Epidermal melanocyte (primary cell): ENCODE data around the gene IL31RA.
"Not testable (repeated sequence)": the region's sequence is repeated elsewhere in the genome, so short reads cannot be mapped to it uniquely, and the experiment has no call there.

ENCODE experiments used
- DNase-seq: peaks from one replicate; pipeline ENCODE4 v3.0.0; 2011; ENCODE audit warnings: low spot score; ENCODE audit not compliant: insufficient read length

Gene IL31RA

DNA sequence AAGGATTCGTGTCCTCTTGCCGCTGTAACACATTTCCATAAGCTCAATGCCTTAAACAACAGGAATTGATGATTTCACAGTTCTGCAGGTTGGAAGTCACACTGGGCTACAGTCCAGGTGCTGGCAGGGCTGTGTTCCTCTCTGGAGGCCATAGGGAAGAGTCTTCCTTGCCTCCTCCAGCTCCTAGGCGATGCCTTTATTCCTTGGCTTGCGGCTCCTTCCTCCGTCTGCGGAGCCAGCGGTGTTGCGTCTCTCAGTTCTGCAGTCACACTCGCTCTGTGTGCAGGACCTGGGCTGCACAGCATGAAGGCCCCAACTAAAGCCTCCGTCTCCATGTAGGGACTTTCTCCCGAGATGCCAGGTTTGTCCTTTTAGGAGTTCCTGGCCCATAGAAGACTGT lies 73.6 kb downstream of the IL31RA start:
- no peak for DNase-seq

- DNase-seq, result no peak
These were observed 74.0 kb downstream of the IL31RA start for GRCh38 chr5:55925181-55925580.

- no peak for DNase-seq
These were observed 74.6 kb downstream of the IL31RA start for GRCh38 chr5:55925712-55926111.

GRCh38 chr5:55926476-55926875 lies 75.3 kb downstream of the IL31RA start:
- no peak for DNase-seq

DNA sequence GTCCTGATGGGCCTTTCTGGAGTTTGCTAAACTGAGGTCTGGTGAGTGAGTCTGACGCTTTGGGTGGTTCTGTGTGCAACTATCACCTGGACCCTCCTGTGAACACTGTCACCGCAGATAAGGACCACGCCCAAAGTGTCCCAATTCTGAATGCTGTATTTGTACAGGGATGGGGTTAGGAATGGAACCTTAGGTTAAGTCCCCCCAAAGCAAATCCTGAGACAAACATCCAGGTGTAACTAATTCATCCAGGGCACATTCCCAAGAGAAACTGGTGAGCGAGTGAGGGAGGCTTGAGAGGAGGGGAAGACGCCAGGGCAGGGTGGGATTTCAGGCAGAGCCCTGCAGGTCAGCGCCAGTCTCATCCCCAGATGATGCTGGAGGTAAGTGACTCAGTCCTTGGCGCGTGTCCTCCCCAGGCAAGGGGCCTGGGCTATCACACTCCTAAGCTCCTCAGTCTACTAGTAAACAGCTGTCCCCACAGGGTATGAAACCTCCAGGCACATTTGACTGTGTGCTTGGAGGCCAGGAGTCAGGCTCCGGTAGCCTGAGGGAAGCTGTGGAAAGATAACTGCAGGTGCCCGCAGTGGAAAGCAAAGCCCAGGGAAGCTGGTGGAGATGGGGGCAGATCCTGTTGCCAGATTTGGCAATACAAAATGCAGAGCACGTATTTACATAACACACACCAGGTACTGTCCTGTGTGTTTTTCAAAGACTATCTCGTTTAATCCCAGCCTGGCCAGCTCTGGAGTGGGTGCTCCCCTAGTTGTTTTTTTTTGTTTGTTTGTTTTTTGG lies 76.9 kb downstream of the IL31RA start:
- DNase-seq, result no peak

DNA sequence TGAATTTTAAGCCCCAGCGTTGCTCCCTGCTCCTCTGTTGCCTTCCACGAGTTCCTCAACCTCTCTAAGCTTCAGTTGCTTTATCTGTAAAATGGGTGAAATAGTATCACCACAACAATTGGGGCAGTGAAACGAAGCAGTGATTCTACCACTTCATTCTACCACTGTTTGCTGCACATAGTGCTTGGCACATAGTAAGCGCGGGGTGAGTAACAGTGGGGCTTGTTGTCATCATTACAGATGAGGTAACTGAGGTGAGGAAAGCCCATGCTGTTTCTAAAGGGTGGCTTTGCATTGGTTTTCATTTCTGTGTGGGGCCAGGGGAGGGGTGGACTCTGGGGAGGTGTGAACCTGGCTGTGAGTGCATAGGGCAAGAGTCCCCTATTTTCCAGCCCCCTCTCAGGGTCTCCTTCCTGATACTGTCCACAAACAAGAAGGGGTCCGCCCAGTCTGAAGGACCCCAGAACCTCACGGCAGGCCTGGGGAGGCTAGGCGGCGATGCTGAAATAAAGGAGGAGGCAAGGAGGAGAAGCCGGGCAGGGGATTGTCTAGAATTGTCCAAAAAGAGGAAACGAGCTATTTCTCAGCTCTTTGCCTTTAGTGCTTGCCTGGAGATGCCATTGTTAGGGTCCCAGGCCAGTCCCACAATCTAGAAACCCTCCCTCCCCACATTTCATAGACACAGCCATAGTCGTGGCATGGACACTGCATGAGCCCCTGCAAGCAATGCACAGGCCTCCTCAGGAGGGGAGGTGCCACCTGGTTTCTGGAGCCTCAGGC lies 78.1 kb downstream of the IL31RA start:
- no peak for DNase-seq

GRCh38 chr5:55932700-55933099 lies 81.5 kb downstream of the IL31RA start:
- no peak for DNase-seq

GRCh38 chr5:55933377-55934114 lies 82.4 kb downstream of the IL31RA start:
- DNase-seq, result no peak

GRCh38 chr5:55934115-55934613 lies 83.0 kb downstream of the IL31RA start:
- DNase-seq, result no peak

DNA sequence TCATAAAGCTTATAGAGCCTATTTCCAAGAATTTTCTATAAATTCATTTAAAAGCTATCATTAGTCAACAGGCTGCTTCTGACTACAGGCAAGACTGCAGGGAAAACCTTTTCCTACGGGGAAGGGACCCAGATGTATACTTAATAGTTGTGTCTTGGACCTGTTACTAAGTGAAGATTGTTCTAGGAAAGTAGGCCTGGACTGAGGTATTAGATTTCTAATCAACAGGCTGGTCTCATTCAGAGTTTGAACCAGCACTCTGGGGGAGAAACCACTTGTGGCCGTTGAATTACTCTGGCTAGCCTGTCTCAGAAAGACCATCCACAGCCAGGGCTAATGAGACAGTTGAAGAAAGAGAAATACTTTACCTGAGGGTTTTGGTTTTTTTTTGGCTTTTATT lies 83.6 kb downstream of the IL31RA start:
- no peak for DNase-seq

DNA sequence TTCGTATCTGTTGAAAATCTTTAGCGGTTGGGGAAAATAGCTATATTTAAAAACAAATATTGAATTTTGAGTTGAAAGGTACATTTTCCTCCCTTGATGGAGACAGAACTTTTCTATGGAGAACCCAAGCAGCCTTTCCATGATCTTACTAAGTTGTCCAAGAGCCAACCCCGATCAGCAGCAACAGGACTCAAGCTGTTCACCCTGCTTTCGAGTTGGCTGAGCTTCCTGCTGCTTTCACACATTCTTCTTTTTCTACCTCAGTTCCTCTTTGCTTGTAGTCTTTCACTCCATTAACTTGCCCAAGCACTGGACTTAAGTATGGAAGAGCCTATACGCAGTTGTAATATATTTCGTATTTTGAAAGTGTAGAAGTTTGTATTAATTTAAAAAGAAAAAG lies 84.2 kb downstream of the IL31RA start:
- no peak for DNase-seq

GRCh38 chr5:55936100-55936693 lies 85.0 kb downstream of the IL31RA start:
- DNase-seq, result peak; percentile 81

- DNase-seq, result not testable (repeated sequence)
These were observed 86.4 kb downstream of the IL31RA start for GRCh38 chr5:55937598-55937997.

- DNase-seq, result not testable (repeated sequence)
These were observed 90.0 kb downstream of the IL31RA start for GRCh38 chr5:55941154-55941553.

DNA sequence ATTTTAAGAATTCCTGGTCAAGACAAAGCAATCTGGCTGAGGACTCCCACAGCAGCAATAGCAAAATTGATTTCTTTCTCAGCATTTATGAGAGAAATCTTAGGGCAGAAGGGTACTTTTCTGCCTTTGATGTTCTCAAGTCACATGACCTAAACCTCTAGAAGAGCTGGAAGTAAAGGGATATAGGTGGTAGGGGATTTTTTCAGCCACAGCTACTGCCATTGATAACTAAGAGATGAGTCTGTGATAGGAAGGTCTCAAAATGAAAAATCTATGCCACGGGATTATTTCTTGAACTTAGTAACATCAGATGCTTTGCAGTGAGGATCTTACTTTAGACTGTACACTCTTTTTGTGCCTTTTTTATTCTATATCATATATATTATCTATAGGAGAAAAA lies 108.1 kb downstream of the IL31RA start:
- no peak for DNase-seq

- no peak for DNase-seq
These were observed 109.6 kb downstream of the IL31RA start for GRCh38 chr5:55960779-55961178.

DNA sequence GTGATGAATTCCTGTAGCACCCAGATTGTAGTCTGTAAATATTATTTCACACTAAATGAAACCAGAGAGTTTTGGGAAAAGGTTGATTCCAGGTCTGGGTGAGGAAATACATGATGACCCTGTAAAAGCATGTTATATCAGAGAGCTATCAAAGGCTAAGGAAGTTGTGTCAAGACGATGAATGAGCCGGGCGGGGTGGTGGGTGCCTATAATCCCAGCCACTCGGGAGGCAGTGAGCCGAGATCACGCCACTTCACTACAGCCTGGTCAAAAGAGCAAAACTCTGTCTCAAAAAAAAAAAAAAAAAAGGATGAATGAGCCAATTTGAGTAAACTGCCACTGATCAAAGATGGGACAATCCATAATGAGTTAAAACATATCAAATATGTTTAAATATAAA lies 114.4 kb downstream of the IL31RA start:
- no peak for DNase-seq

GRCh38 chr5:55966284-55966683 lies 115.1 kb downstream of the IL31RA start:
- no peak for DNase-seq

GRCh38 chr5:55969956-55970355 lies 118.8 kb downstream of the IL31RA start:
- DNase-seq, result no peak
